Pons (tissue), 1 donor: ENCODE results near the gene VAT1L.
A peak's percentile ranks its signal among the peaks of the same experiment; 100 is the strongest.

Source experiments
- DNase-seq: peaks from one replicate; pipeline ENCODE4 v3.0.0-alpha.2; 2016; ENCODE audit warnings: low spot score

The VAT1L gene, protein sequence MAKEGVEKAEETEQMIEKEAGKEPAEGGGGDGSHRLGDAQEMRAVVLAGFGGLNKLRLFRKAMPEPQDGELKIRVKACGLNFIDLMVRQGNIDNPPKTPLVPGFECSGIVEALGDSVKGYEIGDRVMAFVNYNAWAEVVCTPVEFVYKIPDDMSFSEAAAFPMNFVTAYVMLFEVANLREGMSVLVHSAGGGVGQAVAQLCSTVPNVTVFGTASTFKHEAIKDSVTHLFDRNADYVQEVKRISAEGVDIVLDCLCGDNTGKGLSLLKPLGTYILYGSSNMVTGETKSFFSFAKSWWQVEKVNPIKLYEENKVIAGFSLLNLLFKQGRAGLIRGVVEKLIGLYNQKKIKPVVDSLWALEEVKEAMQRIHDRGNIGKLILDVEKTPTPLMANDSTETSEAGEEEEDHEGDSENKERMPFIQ

DNA sequence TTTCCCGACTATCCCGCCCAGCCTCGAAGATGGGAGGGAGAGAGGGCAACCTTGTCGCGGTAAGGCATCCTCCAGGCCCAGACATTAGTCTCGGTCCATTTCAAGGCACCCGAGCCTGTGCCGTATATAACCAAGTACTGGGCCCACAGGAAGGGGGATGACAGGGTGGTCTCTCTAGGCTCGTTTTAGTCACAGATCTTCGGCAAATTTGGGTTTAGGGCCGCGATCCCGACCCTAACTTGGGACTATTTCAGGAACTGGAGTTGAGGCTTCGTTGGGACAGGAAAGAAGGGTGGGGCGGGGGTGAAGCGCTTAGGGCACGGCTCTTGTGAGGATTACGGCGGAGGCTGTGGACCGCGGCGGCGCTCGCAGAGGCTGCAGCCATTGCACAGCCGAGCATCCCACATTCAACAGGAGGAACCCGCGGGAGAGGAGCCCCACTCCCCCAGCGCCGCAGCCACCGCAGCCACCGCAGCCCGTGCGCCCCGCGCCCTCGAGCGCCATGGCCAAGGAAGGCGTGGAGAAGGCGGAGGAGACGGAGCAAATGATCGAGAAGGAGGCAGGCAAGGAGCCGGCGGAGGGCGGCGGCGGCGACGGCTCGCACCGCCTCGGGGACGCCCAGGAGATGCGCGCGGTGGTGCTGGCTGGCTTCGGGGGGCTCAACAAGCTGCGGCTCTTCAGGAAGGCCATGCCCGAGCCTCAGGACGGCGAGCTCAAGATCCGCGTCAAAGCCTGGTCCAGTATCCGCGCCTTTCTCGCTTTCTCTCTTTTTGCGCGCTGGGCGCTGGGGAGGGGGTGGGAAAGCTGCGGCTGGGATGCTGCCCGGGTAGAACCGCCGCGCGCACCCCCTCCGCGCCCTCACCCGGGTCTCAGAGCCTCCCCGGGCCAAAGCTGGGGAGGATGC lies at the start of gene VAT1L:
TSS of gene VAT1L (plus strand) at position 384 of the 904 bp plus-strand sequence. CDS start at position 503, 119 bp downstream.
- DNase-seq = peak; percentile 43

DNA sequence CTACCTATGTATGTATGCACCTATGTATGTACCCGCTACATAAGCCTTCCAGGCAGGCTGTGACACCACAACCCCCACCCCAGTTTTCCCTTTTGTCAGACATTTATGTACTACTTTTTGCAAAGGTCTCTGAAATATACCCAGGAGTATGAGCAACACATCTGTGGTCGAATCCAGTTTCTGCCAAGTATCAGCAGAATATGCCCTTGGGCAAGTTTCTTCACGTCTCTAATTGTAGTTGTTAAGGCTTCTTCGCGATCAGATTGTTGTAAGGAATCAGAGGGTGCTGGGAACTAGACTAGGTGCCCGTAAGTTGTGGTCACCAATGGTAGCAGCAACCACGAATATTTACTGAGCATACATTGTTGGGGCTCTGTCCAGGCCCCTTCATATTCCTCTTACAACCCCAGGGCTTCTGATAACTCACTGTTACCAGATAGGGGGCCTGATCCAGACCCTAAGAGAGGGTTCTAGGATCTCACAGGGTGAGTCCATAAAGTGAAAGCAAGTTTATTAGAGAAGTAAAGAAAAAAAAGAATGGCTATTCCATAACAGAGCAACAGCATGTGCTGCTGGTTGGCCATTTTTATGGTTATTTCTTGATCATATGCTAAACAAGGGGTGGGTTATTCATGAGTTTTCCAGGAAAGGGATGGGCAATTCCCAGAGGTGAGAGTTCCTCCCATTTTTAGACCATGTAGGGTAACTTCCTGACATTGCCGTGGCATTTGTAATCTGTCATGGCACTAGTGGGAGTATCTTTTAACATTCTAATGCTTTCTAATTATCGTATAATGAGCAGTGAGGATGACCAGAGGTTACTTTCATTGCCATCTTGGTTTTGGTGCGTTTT lies 49.4 kb upstream of the VAT1L start:
- DNase-seq = no peak

DNA sequence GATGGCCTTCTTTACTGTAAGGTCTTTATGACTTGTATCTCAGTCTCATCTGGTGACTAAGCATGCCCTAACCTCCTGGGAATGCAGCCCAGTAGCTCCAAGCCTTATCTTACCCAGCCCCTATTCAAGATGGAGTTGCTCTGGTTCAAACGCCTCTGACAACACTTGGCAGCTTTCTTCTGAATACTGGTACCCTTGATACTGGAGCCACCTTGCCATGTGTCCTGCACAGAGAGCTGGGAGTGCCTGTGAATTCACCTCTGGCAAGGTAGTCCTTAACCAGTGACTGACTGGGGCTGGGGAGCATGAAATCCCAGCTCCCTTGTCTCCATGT lies 48.8 kb upstream of the VAT1L start:
- no peak for DNase-seq

DNA sequence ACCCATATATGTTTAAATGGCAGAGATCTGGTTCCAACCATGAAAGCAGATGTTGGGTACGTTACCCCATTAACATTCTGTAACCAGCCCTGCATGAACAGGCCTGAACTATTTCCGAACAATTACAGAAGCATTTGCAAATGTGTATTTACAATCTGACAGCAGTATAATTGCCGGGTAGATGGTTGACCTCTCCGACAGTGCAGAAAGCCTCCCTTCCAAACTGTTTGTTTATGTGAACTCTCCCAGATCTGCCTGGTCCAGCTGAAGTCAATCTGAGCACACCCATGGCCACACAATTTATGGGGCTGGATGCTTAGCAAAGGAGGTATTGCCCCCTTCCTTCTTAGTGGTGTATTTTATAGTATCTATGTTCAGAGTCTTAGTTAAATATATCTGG lies 44.2 kb upstream of the VAT1L start:
- no peak for DNase-seq

DNA sequence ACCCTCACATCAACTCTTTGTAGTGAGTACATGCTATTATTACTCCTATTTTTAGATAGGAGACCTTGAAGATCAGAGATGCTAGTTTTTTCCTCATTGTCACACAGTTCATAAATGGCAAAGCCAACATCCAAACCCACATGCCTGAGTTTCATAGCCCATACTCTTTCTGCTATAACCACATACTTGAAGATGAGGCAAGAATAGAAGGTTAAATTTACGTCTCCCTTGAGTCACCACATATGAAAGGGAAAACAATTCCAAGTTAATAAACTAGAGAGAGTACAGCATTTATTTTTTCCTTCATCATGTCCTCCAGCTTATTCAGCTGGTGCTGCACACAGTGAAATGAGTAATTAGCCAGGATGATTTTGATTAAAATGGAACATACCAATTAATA lies 42.4 kb upstream of the VAT1L start:
- DNase-seq = no peak

DNA sequence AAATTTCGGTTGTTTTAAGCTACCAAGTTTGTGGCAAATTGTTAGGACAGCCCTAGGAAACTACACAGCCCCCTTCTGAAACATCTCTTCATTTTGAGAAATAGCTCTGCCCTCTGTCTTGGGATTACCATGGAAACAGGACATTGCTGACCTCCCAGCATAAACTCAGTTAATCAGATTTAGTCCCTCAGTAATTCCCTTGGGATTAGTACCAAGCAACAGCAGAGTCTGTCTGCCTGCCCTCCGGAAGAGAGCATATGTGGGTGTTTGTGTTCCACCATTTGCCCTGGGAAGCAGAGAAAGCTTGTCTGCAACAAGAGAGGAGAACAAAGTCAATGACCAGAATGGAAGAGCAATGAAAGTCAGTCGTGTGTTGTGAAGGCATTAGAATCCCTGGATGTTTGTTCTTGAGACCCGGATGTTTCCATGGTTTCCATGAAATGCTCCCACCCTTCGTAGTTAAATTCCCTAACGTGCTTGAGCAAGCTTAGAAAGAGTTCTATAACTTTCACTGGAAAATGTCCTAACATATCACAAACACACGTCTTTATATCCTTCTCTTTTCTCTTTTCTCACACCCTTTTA lies 39.9 kb upstream of the VAT1L start:
- no peak for DNase-seq

DNA sequence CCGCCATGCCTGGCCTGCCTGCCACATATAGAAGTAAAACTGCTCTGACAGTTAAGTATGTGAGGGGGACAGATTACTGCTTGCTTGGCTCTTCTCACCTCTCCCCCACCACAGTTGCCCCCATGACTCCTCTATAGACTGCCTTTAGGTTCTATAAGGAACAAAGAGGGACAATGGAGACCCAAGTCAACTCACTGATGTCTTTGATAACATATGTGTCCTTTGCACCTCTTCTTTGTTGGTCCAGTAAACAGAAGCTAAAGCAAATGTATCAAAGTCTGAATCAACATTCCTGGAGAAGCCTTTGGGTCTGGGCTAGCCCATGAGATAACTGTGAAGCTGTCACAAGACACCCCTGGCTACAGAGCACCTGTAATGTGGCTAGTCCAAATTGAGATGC lies 38.9 kb upstream of the VAT1L start:
- DNase-seq = no peak

DNA sequence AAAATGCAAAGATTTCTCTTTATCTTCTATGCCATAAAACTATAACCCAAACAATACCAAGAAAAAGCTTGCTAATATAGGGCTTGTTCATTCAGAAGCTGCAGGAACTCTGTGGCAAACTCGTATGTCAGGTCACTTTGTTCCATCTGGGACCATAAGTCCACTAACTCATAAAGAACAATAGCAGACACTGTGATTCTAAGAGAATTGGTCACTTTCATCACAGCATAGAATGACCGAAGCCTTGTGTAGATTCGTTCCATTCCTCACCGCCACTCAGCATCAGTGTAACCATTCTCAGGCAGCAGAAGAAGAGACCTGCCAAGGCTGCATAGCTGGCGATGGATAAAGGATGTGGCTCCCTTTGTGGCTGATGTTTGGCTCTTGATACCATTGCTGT lies 30.3 kb upstream of the VAT1L start:
- DNase-seq = peak; percentile 66

DNA sequence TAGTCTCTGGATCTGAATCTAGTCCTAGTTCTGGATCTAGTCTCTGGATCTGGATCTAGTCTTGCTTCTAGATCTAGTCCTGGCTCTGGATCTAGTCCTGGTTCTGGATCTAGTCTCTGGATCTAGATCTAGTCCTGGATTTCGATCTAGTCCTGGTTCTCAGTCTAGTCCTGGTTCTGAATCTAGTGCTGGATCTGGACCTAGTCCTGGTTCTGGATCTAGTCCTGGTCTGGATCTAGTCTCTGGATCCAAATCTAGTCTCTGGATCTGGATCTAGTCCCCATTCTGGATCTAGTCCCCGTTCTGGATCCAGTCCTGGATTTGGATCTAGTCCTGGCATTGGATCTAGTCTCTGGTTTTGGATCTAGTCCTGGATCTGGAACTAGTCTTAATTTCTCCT lies 29.9 kb upstream of the VAT1L start:
- DNase-seq = no peak

DNA sequence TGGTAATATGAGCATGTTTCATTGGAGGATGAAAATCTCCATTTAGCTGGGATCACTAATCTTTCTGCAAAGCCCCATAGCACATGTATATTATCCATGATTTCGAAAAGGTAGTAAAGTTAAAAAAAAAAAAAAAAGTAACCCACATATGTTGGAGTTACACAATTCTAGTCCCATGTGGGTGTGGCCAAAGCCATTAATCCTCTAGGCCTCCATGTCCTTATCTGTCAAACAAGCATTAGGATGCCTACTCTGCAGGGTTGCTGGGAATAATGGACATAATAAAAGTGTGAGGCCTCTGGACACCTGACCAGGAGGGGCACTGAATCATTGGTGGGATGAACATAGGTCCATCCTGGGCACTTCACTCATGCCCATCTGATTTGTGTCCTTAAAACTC lies 29.2 kb upstream of the VAT1L start:
- no peak for DNase-seq

DNA sequence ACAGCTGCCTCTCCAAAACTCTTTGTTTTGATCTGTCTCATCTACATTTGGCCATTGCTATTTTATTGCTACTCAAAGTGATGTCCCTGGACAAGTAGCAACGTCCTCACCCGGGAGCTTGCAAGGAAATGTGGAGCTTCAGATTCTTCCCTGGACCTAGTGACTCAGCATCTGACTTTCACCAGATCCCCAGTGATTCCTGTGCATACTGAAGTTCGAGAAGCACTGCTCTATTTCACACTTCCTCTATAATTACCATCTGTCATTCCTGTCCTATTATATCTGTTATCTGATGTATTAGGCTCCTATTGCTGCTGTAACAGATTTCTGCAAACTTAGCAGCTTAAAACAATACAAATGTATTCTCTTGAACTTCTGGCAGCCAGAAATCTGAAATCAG lies 28.5 kb upstream of the VAT1L start:
- DNase-seq = no peak

DNA sequence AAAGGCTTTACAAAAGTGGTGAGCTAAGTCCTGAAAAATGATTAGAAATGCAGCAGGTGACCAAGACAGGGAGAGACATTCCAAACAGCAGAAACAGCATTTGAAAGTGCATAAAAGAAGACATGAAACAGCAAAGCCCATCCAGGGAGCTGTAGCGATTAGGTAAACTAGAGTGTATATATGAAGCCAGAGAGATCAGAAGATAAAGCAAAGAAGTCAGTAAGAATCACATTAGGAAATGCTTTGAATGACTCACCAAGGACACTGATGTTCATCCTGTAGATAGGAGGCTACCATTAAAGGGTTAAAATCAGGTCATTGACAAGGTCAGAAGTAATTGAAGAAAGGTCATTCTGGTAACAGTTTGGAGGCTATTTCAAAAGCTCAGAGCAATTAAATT lies 27.6 kb upstream of the VAT1L start:
- no peak for DNase-seq

DNA sequence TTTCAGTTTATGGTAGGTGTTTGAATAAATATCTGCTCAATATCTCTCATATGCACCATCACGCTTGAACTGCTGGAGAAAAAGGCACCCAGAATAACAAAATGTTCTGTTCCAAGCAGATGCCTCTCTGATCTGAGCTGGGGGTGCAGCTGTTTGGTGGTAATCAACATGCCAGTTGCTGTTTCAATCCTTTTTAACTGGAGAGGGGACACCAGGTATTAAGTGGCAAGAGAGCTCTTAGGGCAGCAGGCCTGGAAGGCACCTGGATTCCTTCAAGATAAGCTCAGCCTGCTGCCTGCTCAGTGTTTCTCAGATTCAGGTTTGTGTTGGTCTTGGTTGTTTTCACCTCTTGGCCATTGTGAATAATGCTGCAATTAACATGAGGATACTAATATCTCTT lies 27.2 kb upstream of the VAT1L start:
- DNase-seq = no peak

DNA sequence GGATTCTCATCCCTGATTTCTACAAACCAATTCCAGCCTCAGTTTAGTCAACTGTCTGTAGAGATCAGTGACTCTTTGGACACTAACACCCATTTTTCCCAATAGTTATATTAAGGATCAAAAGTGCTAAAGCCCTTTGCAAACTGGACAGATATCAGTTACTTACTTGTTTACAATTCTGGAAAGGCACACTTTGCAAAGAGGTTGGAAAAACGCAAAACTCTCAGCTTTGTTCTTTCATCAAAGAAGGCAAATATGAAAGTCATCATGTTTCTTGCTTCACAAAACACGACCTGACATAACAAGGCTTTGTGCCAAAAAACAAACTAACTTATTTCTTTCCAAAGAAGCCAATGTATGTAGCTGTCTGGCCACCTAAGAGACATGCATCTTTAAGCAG lies 26.1 kb upstream of the VAT1L start:
- no peak for DNase-seq

DNA sequence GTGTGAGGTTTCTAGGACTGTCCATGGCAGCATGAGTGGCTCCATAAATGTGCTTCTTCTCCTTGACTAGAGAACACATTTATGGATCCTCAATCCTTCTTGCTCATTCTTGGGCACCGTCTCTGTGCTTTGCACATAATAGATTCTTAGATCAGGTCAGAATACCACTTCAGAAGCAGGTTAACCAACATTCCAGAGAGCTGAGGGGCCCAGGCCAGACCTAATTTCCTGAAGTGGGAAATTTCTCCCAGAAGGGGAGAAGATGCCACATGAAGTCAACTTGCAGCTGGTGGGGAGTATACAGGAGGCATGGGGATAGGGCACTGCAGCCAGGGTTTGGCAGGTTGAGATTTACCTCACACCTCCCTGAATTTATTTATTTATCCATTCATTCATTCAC lies 24.4 kb upstream of the VAT1L start:
- no peak for DNase-seq

DNA sequence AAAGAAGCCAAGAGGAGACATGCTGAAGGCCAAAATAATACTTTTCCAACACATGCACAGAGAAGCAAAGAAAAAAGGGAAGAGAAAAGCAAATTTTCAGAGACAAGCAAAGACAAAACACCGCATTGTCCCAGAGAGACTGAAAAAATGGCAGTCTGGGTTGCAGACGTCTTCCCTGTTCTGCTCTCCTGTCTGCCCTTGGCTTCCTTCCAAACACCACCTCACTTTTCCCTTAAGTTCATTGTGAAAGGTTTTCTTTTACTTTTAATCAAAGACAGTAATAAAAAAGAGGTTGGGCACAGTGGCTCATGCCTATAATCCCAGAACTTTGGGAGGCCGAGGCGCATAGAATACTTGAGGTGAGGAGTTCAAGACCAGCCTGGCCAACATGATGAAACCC lies 21.2 kb upstream of the VAT1L start:
- DNase-seq = no peak

DNA sequence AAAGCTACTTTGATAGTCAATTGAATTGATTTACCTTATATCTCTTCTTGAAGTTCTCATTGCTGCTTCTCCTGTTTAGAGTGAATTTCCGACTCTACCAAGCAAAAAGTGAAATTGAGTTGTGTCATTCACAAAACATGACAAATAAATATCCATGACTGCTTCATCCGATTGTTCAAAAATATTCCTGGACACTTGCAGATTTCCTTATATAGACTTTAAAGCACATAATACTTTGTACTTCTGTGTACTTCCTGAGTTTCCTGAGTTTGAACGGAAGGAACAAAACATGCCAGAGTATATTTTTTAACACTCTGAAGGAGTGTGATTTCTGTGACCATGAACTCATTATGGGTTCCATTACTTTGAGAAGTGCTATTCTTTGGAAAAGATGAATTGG lies 20.5 kb upstream of the VAT1L start:
- DNase-seq = no peak

DNA sequence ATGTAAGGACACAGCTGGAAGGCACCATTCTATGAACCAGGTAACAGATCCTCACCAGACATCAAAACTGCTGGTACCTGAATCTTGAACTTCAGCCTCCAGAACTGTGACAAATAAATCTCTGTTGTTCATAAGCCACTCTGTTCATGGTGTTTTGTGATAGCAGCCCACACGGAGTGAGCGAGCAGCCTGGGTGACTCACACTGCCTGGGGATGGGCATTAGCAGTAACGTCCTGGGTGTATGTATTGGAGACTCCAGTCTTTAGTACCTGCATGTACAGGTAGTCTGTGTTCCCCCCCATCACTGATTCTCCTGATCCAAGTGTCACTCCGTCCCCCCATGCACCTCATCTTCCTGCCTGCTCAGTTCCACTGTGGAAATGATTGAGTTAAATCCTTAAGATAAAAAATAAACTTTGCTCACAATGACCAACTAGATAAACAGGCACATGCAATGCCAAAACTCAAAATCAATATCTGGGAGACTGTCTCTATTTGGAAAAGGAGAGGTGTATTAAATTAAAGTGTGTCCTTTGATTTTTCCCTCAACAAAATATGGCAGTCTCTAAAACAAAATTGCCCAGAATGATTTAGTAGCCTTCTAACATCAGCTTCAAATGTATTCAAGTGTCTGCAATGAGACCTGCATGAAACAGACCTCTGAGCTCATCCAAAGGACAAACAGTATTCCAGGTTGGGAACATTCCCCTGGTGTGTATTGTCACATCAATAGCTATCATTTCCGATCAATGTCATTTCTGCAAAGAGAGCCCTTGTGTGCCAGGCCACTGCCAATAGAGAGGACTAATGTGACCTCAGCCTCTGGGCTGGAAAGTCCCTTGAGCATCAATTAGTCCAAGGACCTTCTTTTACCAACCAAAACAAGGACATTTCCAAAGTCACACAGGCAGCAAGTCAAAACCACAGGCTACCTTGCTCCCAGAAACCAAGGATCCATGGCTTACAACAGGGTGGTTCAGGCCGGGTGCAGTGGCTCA lies 12.2 kb upstream of the VAT1L start:
- DNase-seq = no peak

DNA sequence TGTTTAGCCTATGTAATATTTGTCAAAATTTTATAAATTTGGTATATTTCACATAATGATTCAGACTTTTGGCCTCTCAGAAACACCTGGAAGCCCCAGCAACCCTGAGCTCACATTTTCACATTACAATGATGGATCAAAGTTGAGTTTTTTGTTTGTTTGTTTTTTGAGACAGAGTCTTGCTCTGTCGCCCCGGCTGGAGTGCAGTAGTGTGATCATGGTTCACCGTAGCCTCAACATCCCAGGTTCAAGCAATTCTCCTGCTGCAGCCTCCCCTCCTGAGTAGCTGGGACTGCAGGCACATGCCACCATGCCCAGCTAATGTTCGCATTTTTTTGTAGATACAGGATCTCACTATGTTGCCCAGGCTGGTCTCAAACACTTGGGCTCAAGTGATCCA lies 10.6 kb upstream of the VAT1L start:
- DNase-seq = no peak

DNA sequence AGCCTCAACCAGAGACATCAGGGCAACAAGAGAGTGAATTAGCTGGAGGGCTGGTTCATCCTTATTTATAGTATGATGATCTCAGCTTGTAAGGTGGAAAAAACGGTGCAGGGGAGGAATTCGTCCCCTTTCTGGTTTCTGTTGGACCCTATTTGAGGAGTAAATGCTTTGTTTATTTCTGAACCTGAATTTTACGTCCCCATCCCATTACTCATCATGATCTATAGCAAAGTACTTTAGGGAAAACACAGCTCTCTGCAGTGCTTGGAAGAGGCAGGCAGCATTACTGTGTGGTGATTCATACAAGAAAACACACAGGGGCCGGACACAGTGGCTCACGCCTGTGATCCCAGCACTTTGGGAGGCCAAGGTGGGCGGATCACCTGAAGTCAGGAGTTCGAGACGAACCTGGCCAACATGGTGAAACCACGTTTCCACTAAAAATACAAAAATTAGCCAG lies 8.0 kb upstream of the VAT1L start:
- DNase-seq = no peak

DNA sequence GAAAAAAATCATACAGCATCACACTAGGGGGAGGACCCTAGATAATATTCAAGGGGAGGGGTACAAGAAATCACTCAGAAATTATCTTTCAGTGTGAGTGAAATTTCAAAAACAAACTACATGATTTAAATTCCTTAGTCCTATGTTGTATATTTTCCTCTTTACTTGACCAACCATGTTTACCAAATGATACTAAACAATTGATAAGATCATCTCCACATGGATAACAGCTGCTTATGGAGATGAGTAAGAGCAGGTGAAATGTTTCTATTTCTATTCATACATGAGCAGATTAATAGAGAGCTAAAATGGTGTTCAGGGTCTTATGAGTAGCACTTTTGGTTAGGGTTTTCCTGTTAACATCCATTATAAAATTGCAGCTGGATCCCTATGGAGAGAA lies 7.3 kb upstream of the VAT1L start:
- no peak for DNase-seq
